Measurements from ENCODE around the gene MPEG1.

Gene MPEG1

GRCh38 chr11:59179121-59179520, 33.6 kb downstream of the MPEG1 start:
- in situ Hi-C loops (cut with MboI; ENCODE audit: low pct_unique_long_range_greater_than_20kb, low sequenced_read_pairs, unreplicated experiment), result no loop called here
- DNase-seq (ENCODE audit: low spot score), result no peak
- TF ChIP-seq CTCF (IDR thresholded peaks at IDR 0.05; ENCODE audit: extremely low read depth, insufficient read depth, missing control alignments), result no peak

GRCh38 chr11:59178402-59178801, 34.3 kb downstream of the MPEG1 start:
- in situ Hi-C loops (cut with MboI; ENCODE audit: low pct_unique_long_range_greater_than_20kb, low sequenced_read_pairs, unreplicated experiment), result no loop called here
- no peak for TF ChIP-seq CTCF (IDR thresholded peaks at IDR 0.05; ENCODE audit: extremely low read depth, insufficient read depth, missing control alignments)
- DNase-seq (ENCODE audit: low spot score), result no peak

- no peak for DNase-seq (ENCODE audit: low spot score)
- TF ChIP-seq CTCF (IDR thresholded peaks at IDR 0.05; ENCODE audit: extremely low read depth, insufficient read depth, missing control alignments), result no peak
- in situ Hi-C loops (cut with MboI; ENCODE audit: low pct_unique_long_range_greater_than_20kb, low sequenced_read_pairs, unreplicated experiment), result no loop called here
Measured at GRCh38 chr11:59176330-59176729, 36.4 kb downstream of the MPEG1 start.

- no peak for TF ChIP-seq CTCF (IDR thresholded peaks at IDR 0.05; ENCODE audit: extremely low read depth, insufficient read depth, missing control alignments)
- DNase-seq (ENCODE audit: low spot score), result no peak
- in situ Hi-C loops (cut with MboI; ENCODE audit: low pct_unique_long_range_greater_than_20kb, low sequenced_read_pairs, unreplicated experiment), result no loop called here
Measured at GRCh38 chr11:59175091-59175501, 37.6 kb downstream of the MPEG1 start.

GRCh38 chr11:59174664-59175033, 38.1 kb downstream of the MPEG1 start:
- no peak for DNase-seq (ENCODE audit: low spot score)
- in situ Hi-C loops (cut with MboI; ENCODE audit: low pct_unique_long_range_greater_than_20kb, low sequenced_read_pairs, unreplicated experiment), result loop anchor here (5.0 kb wide), 1 partner anchor 258 kb away; no protein-coding TSS in a partner anchor
- no peak for TF ChIP-seq CTCF (IDR thresholded peaks at IDR 0.05; ENCODE audit: extremely low read depth, insufficient read depth, missing control alignments)

- DNase-seq (ENCODE audit: low spot score), result peak; percentile 41
- in situ Hi-C loops (cut with MboI; ENCODE audit: low pct_unique_long_range_greater_than_20kb, low sequenced_read_pairs, unreplicated experiment), result loop anchor here (5.0 kb wide), 1 partner anchor 258 kb away; no protein-coding TSS in a partner anchor
- no peak for TF ChIP-seq CTCF (IDR thresholded peaks at IDR 0.05; ENCODE audit: extremely low read depth, insufficient read depth, missing control alignments)
Measured at GRCh38 chr11:59173964-59174663, 38.6 kb downstream of the MPEG1 start.

Measured in GM13977 (cell line).